Right renal cortex interstitium (tissue), 3 donors: ENCODE data around the gene TMUB1. TPM values are rescaled to one million over a fixed set of nuclear protein-coding genes. Genes with fewer than 3 reads are reported as not detected.

Experiments used
- DNase-seq, 3 donors: peaks; one replicate each; pipeline ENCODE4 v3.0.0-alpha.2; 2013; ENCODE audit warnings: low read depth in 3 of 3, low spot score in 2 of 3
- polyA plus RNA-seq, 3 donors: library from polyadenylated mRNA; unstranded; fragments of 120-200 nt; gene quantifications; one replicate each; pipeline ENCODE4 v1.2.1, GENCODE V29; 2013; ENCODE audit not compliant: insufficient read length in 3 of 3

The TMUB1 gene
- polyA plus RNA-seq, 3 donors, result 21.1 to 26.4 (median 21.4) TPM

GRCh38 chr7:151104411-151105235 lies 21.3 kb upstream of the TMUB1 start:
- no peak for DNase-seq

GRCh38 chr7:151103973-151104372 lies 20.7 kb upstream of the TMUB1 start:
- no peak for DNase-seq

- no peak for DNase-seq
These were observed 19.7 kb upstream of the TMUB1 start for GRCh38 chr7:151102991-151103390.

GRCh38 chr7:151101621-151102396 lies 18.5 kb upstream of the TMUB1 start:
- DNase-seq, result no peak

- no peak for DNase-seq
These were observed 17.6 kb upstream of the TMUB1 start for GRCh38 chr7:151100921-151101320.

- no peak for DNase-seq
These were observed 16.4 kb upstream of the TMUB1 start for GRCh38 chr7:151099486-151100211.

- no peak for DNase-seq
These were observed 12.7 kb upstream of the TMUB1 start for GRCh38 chr7:151095828-151096475.

- DNase-seq, result no peak
These were observed 12.0 kb upstream of the TMUB1 start for GRCh38 chr7:151095123-151095797.

GRCh38 chr7:151094675-151095074 lies 11.4 kb upstream of the TMUB1 start:
- DNase-seq, result no peak

- DNase-seq, result no peak
These were observed 10.5 kb upstream of the TMUB1 start for GRCh38 chr7:151093748-151094147.

- DNase-seq, result no peak
These were observed 8.7 kb upstream of the TMUB1 start for GRCh38 chr7:151091988-151092387.

GRCh38 chr7:151091431-151091830 lies 8.1 kb upstream of the TMUB1 start:
- no peak for DNase-seq

GRCh38 chr7:151091003-151091402 lies 7.7 kb upstream of the TMUB1 start:
- DNase-seq, result no peak

GRCh38 chr7:151089893-151090730 lies 6.8 kb upstream of the TMUB1 start:
- DNase-seq, result no peak

- no peak for DNase-seq
These were observed 5.8 kb upstream of the TMUB1 start for GRCh38 chr7:151088856-151089699.

GRCh38 chr7:151088019-151088855 lies 4.9 kb upstream of the TMUB1 start:
- DNase-seq, result no peak

GRCh38 chr7:151087245-151088018 lies 4.1 kb upstream of the TMUB1 start:
- no peak for DNase-seq
